Stimulated activated CD4-positive, alpha-beta T cell treated with anti-CD3 and anti-CD28 coated beads, Interleukin-15, amount 100 ng/mL, for 24 hours (primary cell): ENCODE measurements around the gene HOXD9.

Source experiments
- DNase-seq: peaks from one replicate; pipeline ENCODE4 v3.0.0-alpha.2; 2020

The HOXD9 gene

GRCh38 chr2:176111846-176112374 lies 10.6 kb upstream of the HOXD9 start:
- no peak for DNase-seq

GRCh38 chr2:176112375-176113302 lies 9.9 kb upstream of the HOXD9 start:
- no peak for DNase-seq

DNA sequence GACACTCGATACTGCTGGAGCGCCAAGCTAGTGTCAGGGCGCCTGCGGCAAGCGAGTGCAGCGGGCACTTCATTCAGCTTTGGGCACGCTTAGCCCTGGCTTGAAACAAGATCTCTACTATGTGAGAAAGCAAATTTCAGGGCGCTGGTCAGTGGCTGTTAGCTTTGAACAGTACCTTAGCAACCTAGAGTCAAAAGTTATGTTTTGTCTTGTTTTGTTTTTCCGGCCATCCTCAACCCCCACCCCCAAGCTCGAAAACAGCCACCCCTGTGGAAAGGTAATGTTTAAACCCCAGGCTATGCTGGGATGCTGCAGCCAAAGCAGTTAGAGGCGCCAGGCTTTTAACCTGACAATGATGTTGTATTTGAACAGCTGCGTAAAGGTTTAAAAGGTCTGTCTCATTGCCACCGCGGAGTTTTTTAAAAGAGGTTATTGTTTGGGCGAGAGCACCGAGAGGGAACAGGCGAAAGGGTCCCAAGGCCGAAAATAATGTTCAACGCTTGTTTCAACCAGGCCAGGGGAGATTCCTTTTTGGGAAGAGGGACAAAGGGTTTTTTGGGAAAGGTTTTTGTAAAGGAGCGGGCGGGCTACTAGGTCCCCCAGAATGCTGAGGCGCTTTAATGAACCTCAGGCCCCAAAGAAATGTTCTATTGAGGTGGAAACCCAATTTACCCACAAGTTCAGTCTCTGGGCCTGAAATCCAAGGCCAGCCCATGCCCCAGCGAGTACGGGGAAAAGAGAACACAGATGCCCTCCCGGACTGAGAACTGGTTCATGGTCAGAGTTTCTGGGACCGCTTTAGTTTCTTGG lies 8.2 kb upstream of the HOXD9 start:
- no peak for DNase-seq

GRCh38 chr2:176114930-176115625 lies 7.4 kb upstream of the HOXD9 start:
- DNase-seq = no peak

DNA sequence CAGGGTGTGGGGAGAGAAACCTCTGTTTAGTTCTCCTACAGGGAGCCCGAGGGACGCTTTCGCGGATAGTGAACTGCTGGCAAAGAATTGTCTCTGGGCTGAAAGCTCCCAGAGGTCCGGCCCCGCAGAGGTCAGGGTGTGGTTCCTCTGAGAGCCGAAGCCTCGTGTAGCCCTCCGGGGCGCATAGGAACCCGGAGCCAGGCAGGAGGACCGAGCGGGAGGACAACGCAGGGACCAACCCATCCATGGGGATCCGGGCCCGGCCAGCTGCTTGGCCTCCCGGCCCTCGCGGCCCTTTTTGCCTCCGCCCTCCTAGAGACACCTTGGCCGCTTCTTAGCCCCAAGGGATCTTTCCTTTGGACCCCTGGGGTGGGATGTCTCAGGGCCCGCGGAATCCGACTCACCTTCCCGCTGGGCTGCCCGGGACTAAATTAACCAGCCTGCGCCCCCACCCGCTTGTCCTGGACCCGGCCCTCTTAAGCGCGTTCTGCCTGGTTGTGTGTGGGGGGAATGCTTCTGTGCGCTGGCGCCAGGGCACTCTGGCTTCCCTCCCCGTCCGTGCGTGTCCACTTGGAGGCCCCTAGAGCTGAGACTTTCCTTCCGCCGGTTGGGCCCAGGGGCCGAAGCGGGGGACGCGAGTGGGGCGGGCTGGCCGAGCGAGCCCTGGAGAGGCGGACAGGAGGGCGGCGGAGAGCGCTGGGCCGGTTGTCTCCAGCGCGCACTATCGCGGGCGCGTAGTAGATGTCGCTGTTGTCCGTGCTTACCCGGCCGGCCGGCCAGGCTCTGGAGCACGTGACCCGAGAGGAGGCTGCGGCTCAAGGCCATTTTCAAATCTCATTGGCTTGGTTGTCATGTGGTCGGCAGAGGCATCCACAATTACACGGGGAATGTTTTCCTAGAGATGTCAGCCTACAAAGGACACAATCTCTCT lies 6.4 kb upstream of the HOXD9 start, which contains the start of gene HOXD10:
Gene HOXD10, plus strand, starts transcription at position 896 of the 931 bp plus-strand sequence. CDS start 56 bp downstream, outside the sequence.
- no peak for DNase-seq

DNA sequence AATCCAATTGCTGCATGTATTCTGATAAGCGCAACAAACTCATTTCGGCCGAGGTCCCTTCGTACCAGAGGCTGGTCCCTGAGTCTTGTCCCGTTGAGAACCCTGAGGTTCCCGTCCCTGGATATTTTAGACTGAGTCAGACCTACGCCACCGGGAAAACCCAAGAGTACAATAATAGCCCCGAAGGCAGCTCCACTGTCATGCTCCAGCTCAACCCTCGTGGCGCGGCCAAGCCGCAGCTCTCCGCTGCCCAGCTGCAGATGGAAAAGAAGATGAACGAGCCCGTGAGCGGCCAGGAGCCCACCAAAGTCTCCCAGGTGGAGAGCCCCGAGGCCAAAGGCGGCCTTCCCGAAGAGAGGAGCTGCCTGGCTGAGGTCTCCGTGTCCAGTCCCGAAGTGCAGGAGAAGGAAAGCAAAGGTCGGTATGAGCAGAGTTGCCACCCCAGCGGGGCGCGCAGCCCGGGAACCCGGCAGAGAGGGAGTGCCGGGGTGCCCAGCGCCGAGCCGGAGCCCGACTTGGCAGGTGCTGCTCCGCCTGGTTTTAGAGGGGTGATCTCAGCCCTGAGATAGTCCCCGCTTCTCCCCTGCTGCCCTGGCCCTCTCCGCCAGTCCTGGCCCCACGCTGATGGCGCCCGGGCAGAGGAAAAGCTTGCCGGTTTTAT lies 5.2 kb upstream of the HOXD9 start:
- no peak for DNase-seq

DNA sequence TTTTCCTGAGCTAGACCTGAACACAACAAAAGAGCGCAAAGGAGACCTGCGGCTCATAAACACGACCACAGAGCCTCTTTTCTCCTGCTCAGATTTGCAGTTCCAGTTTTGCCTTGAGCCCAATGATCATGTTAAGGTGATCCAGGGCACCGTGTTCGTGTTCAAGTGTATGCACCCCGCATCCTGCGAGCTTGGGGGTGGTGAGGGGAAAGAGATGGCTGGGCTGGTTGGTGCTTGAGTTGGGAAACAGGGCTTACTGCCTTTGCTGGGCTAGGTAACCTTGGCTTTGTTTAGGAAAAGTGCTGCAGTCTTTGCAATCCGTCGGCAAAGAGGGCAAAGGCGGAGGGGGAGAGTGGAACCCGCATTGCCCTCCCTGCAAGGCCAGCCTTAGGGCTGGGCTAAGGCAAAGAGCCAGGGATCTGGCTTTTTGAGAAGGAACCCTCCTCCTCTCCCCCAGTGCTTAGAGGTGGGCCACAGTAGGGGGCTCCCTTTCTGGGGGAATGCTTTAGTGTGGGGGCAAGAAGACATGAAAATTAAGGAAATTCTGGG lies 4.6 kb upstream of the HOXD9 start:
- DNase-seq = no peak

DNA sequence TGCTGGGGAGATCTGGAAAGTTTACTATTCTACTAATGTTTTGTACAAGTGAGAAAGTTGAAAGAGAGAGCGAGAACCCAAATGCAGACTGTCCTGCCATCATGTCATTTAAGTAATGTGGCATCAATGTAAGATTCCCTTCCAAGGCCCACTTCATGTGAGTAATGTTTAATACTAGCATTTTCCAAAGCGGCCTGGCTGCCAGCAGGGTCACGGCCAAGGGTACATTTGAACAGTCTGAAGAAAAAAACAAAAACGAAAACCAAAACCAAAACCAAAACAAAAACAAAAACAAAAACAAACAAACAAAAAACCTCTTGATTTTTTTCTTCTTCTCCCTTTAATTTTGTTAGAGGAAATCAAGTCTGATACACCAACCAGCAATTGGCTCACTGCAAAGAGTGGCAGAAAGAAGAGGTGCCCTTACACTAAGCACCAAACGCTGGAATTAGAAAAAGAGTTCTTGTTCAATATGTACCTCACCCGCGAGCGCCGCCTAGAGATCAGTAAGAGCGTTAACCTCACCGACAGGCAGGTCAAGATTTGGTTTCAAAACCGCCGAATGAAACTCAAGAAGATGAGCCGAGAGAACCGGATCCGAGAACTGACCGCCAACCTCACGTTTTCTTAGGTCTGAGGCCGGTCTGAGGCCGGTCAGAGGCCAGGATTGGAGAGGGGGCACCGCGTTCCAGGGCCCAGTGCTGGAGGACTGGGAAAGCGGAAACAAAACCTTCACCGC lies 3.7 kb upstream of the HOXD9 start:
- no peak for DNase-seq

DNA sequence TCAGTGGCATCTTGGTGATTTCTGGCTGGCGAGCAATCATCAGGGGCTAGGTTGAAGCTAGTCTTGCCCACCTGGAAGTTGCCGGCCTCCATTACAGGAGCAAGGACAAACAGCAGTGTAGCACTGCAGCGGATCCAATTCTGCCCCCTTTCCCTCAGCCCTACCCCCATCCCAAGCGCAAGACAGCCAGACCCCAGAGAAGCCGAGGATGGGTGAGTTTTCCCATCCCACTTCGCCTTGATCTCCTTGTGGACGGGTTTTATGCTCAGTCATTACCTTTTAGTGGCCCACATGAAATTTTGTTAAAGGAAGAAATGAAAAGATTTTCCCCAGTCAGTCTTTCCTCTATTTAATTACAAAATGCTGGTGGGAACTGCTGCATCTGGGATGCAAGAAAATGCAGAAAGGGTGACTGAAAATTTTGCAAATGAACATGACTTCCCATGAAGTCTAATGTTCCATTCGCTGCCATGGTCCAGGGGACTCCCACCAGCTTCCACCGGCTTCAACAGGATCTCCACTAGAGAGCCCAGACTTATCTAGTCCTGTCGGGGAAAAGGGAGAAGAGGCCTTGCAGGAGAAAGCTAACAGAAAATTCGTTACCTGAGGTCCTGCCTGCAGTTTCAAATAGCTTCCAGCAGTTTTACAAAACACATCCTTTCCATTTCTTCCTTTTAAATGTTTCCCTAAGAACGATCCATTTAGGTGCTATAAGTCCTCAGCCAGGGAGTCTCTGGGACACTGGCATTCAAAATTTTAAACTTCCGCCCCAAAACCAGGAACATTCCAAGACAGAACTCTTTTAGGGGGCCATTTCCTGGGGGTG lies 1.9 kb upstream of the HOXD9 start:
- DNase-seq = no peak

- DNase-seq = no peak
These were observed 1.1 kb upstream of the HOXD9 start for GRCh38 chr2:176121190-176122051.

- no peak for DNase-seq
These were observed 352 bp upstream of the HOXD9 start for GRCh38 chr2:176122052-176122682.

- no peak for DNase-seq
These were observed 1.0 kb downstream of the HOXD9 start for GRCh38 chr2:176123411-176124109.

DNA sequence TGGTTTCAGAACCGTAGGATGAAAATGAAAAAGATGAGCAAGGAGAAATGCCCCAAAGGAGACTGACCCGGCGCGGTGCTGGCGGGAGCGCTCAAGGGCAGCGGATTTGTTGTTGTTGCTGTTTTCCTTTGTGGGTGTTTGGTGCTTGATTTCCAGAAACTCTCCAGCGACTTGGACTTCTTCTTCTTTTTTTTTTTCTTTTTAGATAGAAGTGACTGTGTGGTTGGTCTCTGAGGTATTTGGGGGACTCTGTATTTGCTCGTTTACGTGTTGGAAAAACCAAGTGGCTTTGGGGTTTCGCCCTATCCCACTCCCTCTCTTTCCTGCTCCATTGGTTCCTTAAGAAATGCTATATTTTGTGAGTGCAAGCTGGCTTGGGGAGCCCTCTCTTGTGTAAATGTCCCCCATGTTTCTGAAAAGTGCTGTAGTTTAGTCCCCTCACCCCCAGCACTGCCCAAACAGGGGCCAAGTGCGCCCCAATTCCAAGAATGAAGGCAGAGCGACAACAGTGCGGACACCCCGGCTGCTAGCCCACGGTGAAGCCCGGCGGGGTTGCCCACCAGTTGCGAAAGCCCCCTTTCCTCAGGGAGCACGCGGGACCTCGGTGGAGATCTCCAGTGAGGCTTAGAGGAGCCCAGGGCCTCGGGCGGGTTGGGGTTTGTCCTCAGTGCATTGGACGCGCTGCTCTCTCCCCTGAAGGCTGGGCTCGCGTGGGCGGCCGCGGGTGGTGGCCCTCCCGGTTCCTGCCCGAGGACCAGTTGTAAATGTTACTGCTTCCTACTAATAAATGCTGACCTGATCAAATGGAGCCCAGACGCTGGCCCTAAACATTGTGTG lies 1.8 kb downstream of the HOXD9 start:
- no peak for DNase-seq

- DNase-seq = no peak
These were observed 2.6 kb downstream of the HOXD9 start for GRCh38 chr2:176124947-176125771.

- no peak for DNase-seq
These were observed 3.2 kb downstream of the HOXD9 start for GRCh38 chr2:176125772-176126054.
